Activated T-helper 1 cell treated with anti-CD3 and anti-CD28 coated beads, Interleukin-12 subunit alpha, Interleukin-12 subunit beta, Interleukin-2, Interleukin-4 antibody, amounts not matched to agents 30 ng/mL and 10 ng/mL and 1 ng/mL, durations not matched to agents 14 hours and 24 hours and 36 hours (primary cell): Measurements from ENCODE around the gene TRIM44. TPM values are rescaled to one million over a fixed set of nuclear protein-coding genes. Genes with fewer than 3 reads are reported as not detected.
"Not testable (repeated sequence)": the region's sequence is repeated elsewhere in the genome, so short reads cannot be mapped to it uniquely, and the experiment has no call there.

Source experiments
- DNase-seq: peaks from one replicate; pipeline ENCODE4 v3.0.0; 2021; ENCODE audit warnings: low spot score
- H3K27ac Mint-ChIP-seq: one replicate; pipeline ENCODE4 v1.8.0; 2021; ENCODE audit warnings: mild to moderate bottlenecking, mixed read lengths
- H3K27me3 Mint-ChIP-seq: one replicate; pipeline ENCODE4 v1.8.0; 2022; ENCODE audit warnings: mild to moderate bottlenecking, moderate library complexity, mixed read lengths; ENCODE audit not compliant: insufficient read depth
- H3K36me3 Mint-ChIP-seq: one replicate; pipeline ENCODE4 v1.8.0; 2021; ENCODE audit warnings: low read depth, mixed read lengths
- H3K4me1 Mint-ChIP-seq: one replicate; pipeline ENCODE4 v1.8.0; 2021; ENCODE audit warnings: low read depth, mixed read lengths
- H3K4me3 Mint-ChIP-seq: one replicate; pipeline ENCODE4 v1.8.0; 2021; ENCODE audit warnings: mild to moderate bottlenecking, moderate library complexity, mixed read lengths
- H3K9me3 Mint-ChIP-seq: one replicate; pipeline ENCODE4 v1.8.0; 2021; ENCODE audit warnings: mixed read lengths
- intact Hi-C: fragments of 100-400 bp; cut with micrococcal nuclease; formaldehyde crosslinking; loops from one replicate; pipeline ENCODE4 v1.15.1; 2024
- total RNA-seq: library from RNA; stranded (reverse); gene quantifications from 2 replicates; pipeline ENCODE4 v1.2.3, GENCODE V29; 2022

The TRIM44 gene
- total RNA-seq, 1 donor from 2014 or later = 24.3 TPM

GRCh38 chr11:35764417-35764816 lies 101.8 kb downstream of the TRIM44 start:
- Mint-ChIP-seq H3K4me3 (no peak overlapping the region), H3K27ac (no peak overlapping the region), H3K9me3 (no peaks in the 10 kb centered on the region), H3K4me1 (no peaks in the 10 kb centered on the region), H3K27me3 (no peaks in the 10 kb centered on the region), H3K36me3 (peaks cover 1% of the 10 kb centered on the region)
- DNase-seq = no peak
- intact Hi-C loops = no loop called here

- Mint-ChIP-seq H3K9me3 (no peaks in the 10 kb centered on the region), H3K36me3 (peaks cover 1% of the 10 kb centered on the region), H3K4me3 (no peak overlapping the region), H3K4me1 (no peaks in the 10 kb centered on the region), H3K27ac (no peak overlapping the region), H3K27me3 (no peaks in the 10 kb centered on the region)
- no peak for DNase-seq
- intact Hi-C loops = no loop called here
Observed at GRCh38 chr11:35765211-35765610, 102.6 kb downstream of the TRIM44 start.

DNA sequence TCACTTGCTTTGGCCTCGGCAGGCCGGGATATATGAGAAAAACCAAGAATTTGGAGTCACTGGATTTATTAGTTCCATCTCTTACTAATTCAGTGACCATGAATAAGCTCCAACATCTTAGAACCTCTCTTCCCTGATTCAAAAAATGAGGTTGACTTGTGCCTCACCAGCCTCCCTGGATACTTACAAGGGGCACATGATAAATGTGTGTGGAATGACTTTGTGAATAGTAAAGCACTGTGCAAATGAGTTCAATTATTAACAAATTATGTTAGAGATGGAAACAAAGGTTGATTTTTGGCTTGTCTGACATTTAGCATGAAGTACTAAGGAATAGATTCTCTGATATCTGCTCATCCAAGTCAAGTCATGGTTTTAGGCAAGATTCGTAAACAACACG lies 104.1 kb downstream of the TRIM44 start:
- H3K4me1 Mint-ChIP-seq = peaks cover 6% of the 10 kb centered on the region
- no peak overlapping the region for H3K4me3 Mint-ChIP-seq
- peaks cover 3% of the 10 kb centered on the region for H3K36me3 Mint-ChIP-seq
- intact Hi-C loops = no loop called here
- no peak overlapping the region for H3K27ac Mint-ChIP-seq
- no peak for DNase-seq
- H3K27me3 Mint-ChIP-seq = no peaks in the 10 kb centered on the region
- H3K9me3 Mint-ChIP-seq = no peaks in the 10 kb centered on the region

- peaks cover 20% of the 10 kb centered on the region for H3K9me3 Mint-ChIP-seq
- H3K4me1 Mint-ChIP-seq, H3K4me3 Mint-ChIP-seq, DNase-seq, H3K36me3 Mint-ChIP-seq, intact Hi-C loops, H3K27me3 Mint-ChIP-seq, H3K27ac Mint-ChIP-seq: not testable (repeated sequence)
Observed at GRCh38 chr11:35770425-35770824, 107.8 kb downstream of the TRIM44 start.

GRCh38 chr11:35771722-35772121 lies 109.1 kb downstream of the TRIM44 start:
- Mint-ChIP-seq H3K27ac (no peak overlapping the region), H3K27me3 (no peaks in the 10 kb centered on the region), H3K4me1 (peaks cover 6% of the 10 kb centered on the region), H3K9me3 (peaks cover 20% of the 10 kb centered on the region), H3K36me3 (peaks cover 1% of the 10 kb centered on the region), H3K4me3 (no peak overlapping the region)
- DNase-seq = no peak
- intact Hi-C loops = no loop called here

DNA sequence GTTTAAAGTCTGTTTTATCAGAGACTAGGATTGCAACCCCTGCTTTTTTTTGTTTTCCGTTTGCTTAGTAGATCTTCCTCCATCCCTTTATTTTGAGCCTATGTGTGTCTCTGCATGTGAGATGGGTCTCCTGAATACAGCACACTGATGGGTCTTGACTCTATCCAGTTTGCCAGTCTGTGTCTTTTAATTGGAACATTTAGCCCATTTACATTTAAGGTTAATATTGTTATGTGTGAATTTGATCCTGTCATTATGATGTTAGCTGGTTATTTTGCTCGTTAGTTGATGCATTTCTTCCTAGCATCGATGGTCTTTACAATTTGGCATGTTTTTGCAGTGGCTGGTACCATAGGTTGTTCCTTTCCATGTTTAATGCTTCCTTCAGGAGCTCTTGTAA lies 114.7 kb downstream of the TRIM44 start:
- H3K27me3 Mint-ChIP-seq, H3K4me3 Mint-ChIP-seq, intact Hi-C loops, H3K4me1 Mint-ChIP-seq, H3K36me3 Mint-ChIP-seq, H3K27ac Mint-ChIP-seq, DNase-seq: not testable (repeated sequence)
- peaks cover 36% of the 10 kb centered on the region for H3K9me3 Mint-ChIP-seq

- H3K4me1 Mint-ChIP-seq, H3K36me3 Mint-ChIP-seq, H3K27me3 Mint-ChIP-seq, H3K27ac Mint-ChIP-seq, H3K4me3 Mint-ChIP-seq, DNase-seq, intact Hi-C loops: not testable (repeated sequence)
- H3K9me3 Mint-ChIP-seq = peaks cover 26% of the 10 kb centered on the region
Observed at GRCh38 chr11:35778943-35779342, 116.4 kb downstream of the TRIM44 start.

- peaks cover under 1% of the 10 kb centered on the region for H3K4me1 Mint-ChIP-seq
- intact Hi-C loops = no loop called here
- no peak overlapping the region for H3K27ac Mint-ChIP-seq
- DNase-seq = no peak
- H3K9me3 Mint-ChIP-seq = peaks cover 21% of the 10 kb centered on the region
- no peaks in the 10 kb centered on the region for H3K36me3 Mint-ChIP-seq
- H3K27me3 Mint-ChIP-seq = no peaks in the 10 kb centered on the region
- no peak overlapping the region for H3K4me3 Mint-ChIP-seq
Observed at GRCh38 chr11:35779409-35779808, 116.8 kb downstream of the TRIM44 start.

DNA sequence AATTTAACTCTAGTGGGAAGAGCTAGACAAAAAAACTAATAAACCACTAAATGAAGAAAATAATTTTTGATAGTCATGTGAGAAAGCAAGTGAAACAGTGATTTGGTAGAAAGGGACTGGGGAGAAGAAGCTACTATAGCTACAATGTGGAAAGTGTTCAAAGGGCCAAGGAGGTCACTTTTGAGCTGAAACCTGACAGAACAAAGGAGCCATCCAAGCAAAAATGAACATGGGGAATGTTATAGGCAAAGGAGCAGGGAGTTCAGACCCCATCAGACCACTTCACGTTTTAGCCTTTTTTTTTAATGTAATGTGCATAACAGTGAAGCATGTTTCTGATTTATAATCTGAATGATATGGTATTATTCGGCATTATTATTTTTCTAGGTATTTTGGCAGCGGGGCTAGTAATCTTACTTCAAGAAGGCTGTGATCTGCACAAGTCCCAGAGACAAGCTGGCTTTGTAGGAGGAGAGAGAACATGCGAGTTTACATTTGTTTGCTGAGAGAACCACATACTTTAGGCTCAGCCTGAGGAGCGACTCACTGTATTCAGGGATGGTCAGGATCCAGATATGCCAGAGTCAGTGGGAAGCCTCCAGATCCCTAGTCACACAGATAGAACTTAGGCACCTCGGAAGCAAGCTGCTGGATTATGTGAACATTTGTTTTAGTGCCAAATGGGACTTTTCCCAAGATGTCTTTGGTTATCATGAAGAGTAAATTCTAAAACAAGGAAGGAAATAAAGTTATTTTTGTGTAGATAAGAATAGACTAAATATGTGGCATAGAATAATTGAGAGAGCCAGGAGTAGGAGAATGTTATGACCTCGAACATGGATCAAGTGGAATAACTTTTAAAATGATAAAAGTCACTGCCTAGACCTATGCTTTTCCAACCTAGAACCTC lies 118.6 kb downstream of the TRIM44 start:
- H3K36me3 Mint-ChIP-seq = no peaks in the 10 kb centered on the region
- intact Hi-C loops = loop anchor here (5.0 kb wide), 1 partner anchor 39 kb away; no protein-coding TSS in a partner anchor
- H3K4me3 Mint-ChIP-seq = no peak overlapping the region
- H3K27ac Mint-ChIP-seq = no peak overlapping the region
- H3K9me3 Mint-ChIP-seq = peaks cover 16% of the 10 kb centered on the region
- no peak for DNase-seq
- H3K4me1 Mint-ChIP-seq = peaks cover 18% of the 10 kb centered on the region
- H3K27me3 Mint-ChIP-seq = no peaks in the 10 kb centered on the region

GRCh38 chr11:35781861-35782470 lies 119.4 kb downstream of the TRIM44 start:
- no peak overlapping the region for H3K27ac Mint-ChIP-seq
- no peak for DNase-seq
- intact Hi-C loops = loop anchor here (5.0 kb wide), 1 partner anchor 40 kb away; no protein-coding TSS in a partner anchor
- peaks cover 16% of the 10 kb centered on the region for H3K9me3 Mint-ChIP-seq
- no peak overlapping the region for H3K4me3 Mint-ChIP-seq
- H3K27me3 Mint-ChIP-seq = no peaks in the 10 kb centered on the region
- peaks cover 22% of the 10 kb centered on the region for H3K4me1 Mint-ChIP-seq
- no peaks in the 10 kb centered on the region for H3K36me3 Mint-ChIP-seq

GRCh38 chr11:35783809-35784208 lies 121.2 kb downstream of the TRIM44 start:
- DNase-seq = no peak
- H3K4me3 Mint-ChIP-seq = no peak overlapping the region
- H3K27ac Mint-ChIP-seq = no peak overlapping the region
- intact Hi-C loops = loop anchor here (5.0 kb wide), 1 partner anchor 42 kb away; no protein-coding TSS in a partner anchor
- H3K4me1 Mint-ChIP-seq = peaks cover 22% of the 10 kb centered on the region
- no peaks in the 10 kb centered on the region for H3K36me3 Mint-ChIP-seq
- peaks cover 8% of the 10 kb centered on the region for H3K9me3 Mint-ChIP-seq
- H3K27me3 Mint-ChIP-seq = peaks cover 3% of the 10 kb centered on the region

DNA sequence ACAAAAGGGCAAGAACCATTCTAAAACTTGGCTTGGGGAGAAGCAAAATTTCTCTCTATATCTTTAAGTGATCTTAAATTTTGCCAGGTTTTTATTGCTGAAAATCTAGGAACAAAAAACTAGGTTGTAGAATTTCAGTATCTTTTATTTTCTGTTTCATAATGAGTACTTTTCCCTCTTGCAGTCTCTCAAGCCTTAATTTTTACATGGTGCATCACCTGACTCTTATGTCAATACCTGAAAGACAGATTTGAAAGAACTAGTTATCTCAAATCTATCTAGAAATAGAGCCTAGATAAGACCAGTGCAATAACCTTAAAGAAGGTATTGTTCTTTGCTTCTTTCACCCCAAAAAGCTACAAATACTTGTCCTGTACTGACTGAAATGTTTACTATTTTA lies 122.1 kb downstream of the TRIM44 start:
- intact Hi-C loops = loop anchor here (5.0 kb wide), 2 partner anchors 42 to 122 kb away; partner anchors contain the start of gene TRIM44
- Mint-ChIP-seq H3K27ac (no peak overlapping the region), H3K36me3 (no peaks in the 10 kb centered on the region), H3K9me3 (peaks cover under 1% of the 10 kb centered on the region), H3K27me3 (peaks cover 3% of the 10 kb centered on the region), H3K4me1 (peaks cover 22% of the 10 kb centered on the region), H3K4me3 (no peak overlapping the region)
- no peak for DNase-seq
